H1 (cell line): ENCODE data around the gene PRSS16. TPM values are rescaled to one million over a fixed set of nuclear protein-coding genes. Genes with fewer than 3 reads are reported as not detected.

Experiments used
- CTCF ChIA-PET: fragments of 300-600 bp; sonication (Branson Sonifier 250); formaldehyde crosslinking; loops from one replicate; lab custom pipeline; 2021; ENCODE audit not compliant: partially characterized antibody; lab: Charles Lee
- POLR2A ChIA-PET: fragments of 300-600 bp; sonication (Branson Sonifier 250); formaldehyde crosslinking; loops from one replicate; lab custom pipeline; 2021; ENCODE audit warnings: inconsistent platforms; ENCODE audit not compliant: partially characterized antibody; lab: Charles Lee
- DNase-seq, 2 experiments: peaks; one replicate each; pipeline versions ENCODE4 v3.0.0 to v3.0.0-alpha.2; 2010 to 2022; ENCODE audit warnings: low spot score in 2 of 2, low read depth in 1 of 2, mixed read lengths in 1 of 2
- FAIRE-seq: peaks from 2 replicates; lab custom pipeline; 2011; peaks lifted over from hg19 to GRCh38; lab: Jason Lieb, UNC
- H2AFZ ChIP-seq: 2 replicates; pipeline ENCODE4 v1.8.1; 2012; ENCODE audit warnings: low read length, inconsistent platforms
- H2AK5ac ChIP-seq: 2 replicates; pipeline ENCODE4 v1.6.1; 2013; ENCODE audit warnings: low read depth, low read length
- H2BK120ac ChIP-seq: replicated peaks from 2 replicates; pipeline ENCODE3; 2013; ENCODE audit warnings: low read depth, low read length, inconsistent platforms
- H2BK12ac ChIP-seq: 2 replicates; pipeline ENCODE4 v1.6.1; 2013; ENCODE audit warnings: low read depth, low read length
- H2BK15ac ChIP-seq: 2 replicates; pipeline ENCODE4 v1.6.1; 2013; ENCODE audit warnings: low read length
- H2BK20ac ChIP-seq: 2 replicates; pipeline ENCODE4 v1.6.1; 2013; ENCODE audit warnings: low read length
- H2BK5ac ChIP-seq: 2 replicates; pipeline ENCODE4 v1.6.1; 2013; ENCODE audit warnings: low read depth, low read length
- H3K14ac ChIP-seq: 2 replicates; pipeline ENCODE4 v1.6.1; 2013; ENCODE audit warnings: inconsistent platforms; ENCODE audit not compliant: insufficient read length
- H3K18ac ChIP-seq: 2 replicates; pipeline ENCODE4 v1.6.1; 2013; ENCODE audit warnings: low read length; ENCODE audit errors: extremely low read depth
- H3K23ac ChIP-seq: 2 replicates; pipeline ENCODE4 v1.6.1; 2013; ENCODE audit warnings: inconsistent platforms; ENCODE audit not compliant: insufficient read length
- H3K23me2 ChIP-seq: 2 replicates; pipeline ENCODE4 v1.6.1; 2013; ENCODE audit warnings: low read depth, low read length
- H3K27ac ChIP-seq: 2 replicates; pipeline ENCODE4 v1.6.1; 2011; ENCODE audit warnings: low read depth, low read length, inconsistent platforms
- H3K27me3 ChIP-seq, 4 experiments: replicated peaks in 1 of 4; 1 replicate in 1 of 4; 2 replicates in 3 of 4; pipeline versions ENCODE4 v1.6.1 to v1.8.1; 2011 to 2013; ENCODE audit warnings: low read length in 3 of 4, mild to moderate bottlenecking in 3 of 4, inconsistent platforms in 2 of 4, mixed read lengths in 2 of 4, moderate library complexity in 1 of 4; ENCODE audit not compliant: control insufficient read depth in 3 of 4, insufficient read depth in 3 of 4; ENCODE audit errors: extremely low read depth in 1 of 4
- H3K36me3 ChIP-seq, 4 experiments: 2 replicates each; pipeline versions ENCODE4 v1.6.1 to v1.8.1; 2011 to 2013; ENCODE audit warnings: mild to moderate bottlenecking in 4 of 4, low read length in 3 of 4, moderate library complexity in 2 of 4, control low read depth in 1 of 4, inconsistent platforms in 1 of 4; ENCODE audit not compliant: insufficient read depth in 4 of 4, control insufficient read depth in 2 of 4
- H3K4ac ChIP-seq: replicated peaks from 2 replicates; pipeline ENCODE3; 2013; ENCODE audit warnings: low read length, low read depth, mixed read lengths, inconsistent platforms; ENCODE audit not compliant: insufficient read length
- H3K4me1 ChIP-seq, 4 experiments: replicated peaks in 1 of 4; 1 replicate in 1 of 4; 2 replicates in 3 of 4; pipeline versions ENCODE4 v1.6.1 to v1.8.1; 2011 to 2013; ENCODE audit warnings: low read length in 3 of 4, inconsistent platforms in 2 of 4, mixed read lengths in 1 of 4; ENCODE audit not compliant: insufficient read depth in 4 of 4, control insufficient read depth in 3 of 4
- H3K4me2 ChIP-seq, 2 experiments: 2 replicates each; pipeline versions ENCODE4 v1.6.1 to v1.8.1; 2011 to 2013; ENCODE audit warnings: low read depth in 2 of 2, low read length in 2 of 2, control low read depth in 1 of 2, inconsistent platforms in 1 of 2, mild to moderate bottlenecking in 1 of 2; ENCODE audit not compliant: insufficient read depth in 1 of 2
- H3K4me3 ChIP-seq, 4 experiments: fragments of 200-600, 300-600 bp in 1 of 4; sonication (generic), shearing (Covaris generic), sonication (Bioruptor Twin) in 1 of 4; 2 replicates each; pipeline versions ENCODE4 v1.5.1 to v1.8.1; 2011 to 2016; ENCODE audit warnings: low read length in 4 of 4, low read depth in 3 of 4, control low read depth in 2 of 4, inconsistent platforms in 2 of 4, mild to moderate bottlenecking in 2 of 4, mixed read lengths in 1 of 4, moderate library complexity in 1 of 4; ENCODE audit not compliant: insufficient read depth in 2 of 4; ENCODE audit errors: extremely low read depth in 1 of 4
- H3K56ac ChIP-seq: replicated peaks from 2 replicates; pipeline ENCODE3; 2013; ENCODE audit warnings: low read depth, mild to moderate bottlenecking, mixed read lengths, low read length, inconsistent platforms; ENCODE audit not compliant: insufficient read length
- H3K79me1 ChIP-seq: 2 replicates; pipeline ENCODE4 v1.6.1; 2013; ENCODE audit warnings: low read depth, low read length, control low read depth
- H3K79me2 ChIP-seq, 2 experiments: 2 replicates each; pipeline versions ENCODE4 v1.6.1 to v1.8.1; 2012 to 2013; ENCODE audit warnings: low read length in 2 of 2, mild to moderate bottlenecking in 2 of 2, inconsistent platforms in 1 of 2; ENCODE audit not compliant: insufficient read depth in 2 of 2, control insufficient read depth in 1 of 2
- H3K9ac ChIP-seq, 4 experiments: replicated peaks in 1 of 4; 1 replicate in 1 of 4; 2 replicates in 3 of 4; pipeline versions ENCODE4 v1.6.1 to v1.8.1; 2011 to 2013; ENCODE audit warnings: low read depth in 3 of 4, low read length in 3 of 4, control low read depth in 2 of 4, mild to moderate bottlenecking in 2 of 4, moderate library complexity in 2 of 4, inconsistent platforms in 1 of 4; ENCODE audit errors: extremely low read depth in 1 of 4
- H3K9me3 ChIP-seq, 2 experiments: 2 replicates each; pipeline versions ENCODE4 v1.6.1 to v1.8.1; 2012 to 2013; ENCODE audit warnings: mild to moderate bottlenecking in 2 of 2, moderate library complexity in 2 of 2, control low read depth in 1 of 2, inconsistent platforms in 1 of 2, low read depth in 1 of 2, low read length in 1 of 2, mixed read lengths in 1 of 2; ENCODE audit not compliant: insufficient read depth in 2 of 2
- H4K20me1 ChIP-seq, 2 experiments: replicated peaks in 1 of 2; 2 replicates each; pipeline versions ENCODE3 to v1.8.1; 2011 to 2013; ENCODE audit warnings: inconsistent platforms in 2 of 2, low read length in 2 of 2, mild to moderate bottlenecking in 1 of 2; ENCODE audit not compliant: insufficient read depth in 2 of 2, control insufficient read depth in 1 of 2
- H4K5ac ChIP-seq: 2 replicates; pipeline ENCODE4 v1.6.1; 2013; ENCODE audit warnings: low read length, low read depth, mixed read lengths, inconsistent platforms; ENCODE audit not compliant: insufficient read length
- H4K8ac ChIP-seq: 2 replicates; pipeline ENCODE4 v1.8.0; 2013; ENCODE audit warnings: mild to moderate bottlenecking, moderate library complexity, low read length, inconsistent platforms; ENCODE audit not compliant: insufficient read depth; ENCODE audit errors: extremely low read depth
- H4K91ac ChIP-seq: replicated peaks from 2 replicates; pipeline ENCODE3; 2013; ENCODE audit warnings: low read length, mixed read lengths, inconsistent platforms; ENCODE audit not compliant: insufficient read length
- CEBPB ChIP-seq: IDR thresholded peaks from 2 replicates; pipeline ENCODE4 v1.6.1; 2012; ENCODE audit warnings: low read depth, low read length
- EZH2 ChIP-seq: fragments of 200-600 bp; sonication (generic); IDR thresholded peaks from 2 replicates; pipeline ENCODE4 v1.7.1; 2012; ENCODE audit warnings: low read depth, mild to moderate bottlenecking, moderate library complexity, low read length, inconsistent platforms; ENCODE audit not compliant: severe bottlenecking
- KDM5A ChIP-seq: fragments of 200-600 bp; IDR thresholded peaks from 2 replicates; pipeline ENCODE4 v1.7.1; 2012; ENCODE audit warnings: mild to moderate bottlenecking, low read length, inconsistent platforms, mixed read lengths
- NANOG ChIP-seq: IDR thresholded peaks from 2 replicates; pipeline ENCODE4 v1.6.1; 2011; ENCODE audit warnings: low read length, low read depth, mild to moderate bottlenecking, inconsistent platforms; ENCODE audit not compliant: insufficient read depth, poor library complexity, severe bottlenecking
- NRF1 ChIP-seq: IDR thresholded peaks from 2 replicates; pipeline ENCODE4 v1.6.1; 2011; ENCODE audit warnings: mild to moderate bottlenecking, low read depth, low read length, improper control_type of control experiment
- POLR2AphosphoS5 ChIP-seq: IDR thresholded peaks from 2 replicates; pipeline ENCODE4 v1.6.1; 2011; ENCODE audit warnings: low read depth, low read length
- RAD21 ChIP-seq, 2 experiments: IDR thresholded peaks in 1 of 2; conservative IDR thresholded peaks in 1 of 2; 2 replicates each; pipeline ENCODE4 v1.6.1; 2011; ENCODE audit warnings: low read depth in 2 of 2, low read length in 2 of 2, improper control_type of control experiment in 1 of 2, inconsistent platforms in 1 of 2, mild to moderate bottlenecking in 1 of 2, moderate library complexity in 1 of 2
- SAP30 ChIP-seq: fragments of 300-600 bp; sonication (generic); IDR thresholded peaks from 2 replicates; pipeline ENCODE4 v1.7.1; 2012; ENCODE audit warnings: low read length, moderate library complexity, mild to moderate bottlenecking, inconsistent platforms; ENCODE audit not compliant: insufficient read depth, insufficient replicate concordance
- SIN3A ChIP-seq, 2 experiments: IDR thresholded peaks in 1 of 2; conservative IDR thresholded peaks in 1 of 2; 2 replicates each; pipeline ENCODE4 v1.6.1; 2011 to 2012; ENCODE audit warnings: low read length in 2 of 2, improper control_type of control experiment in 1 of 2, low read depth in 1 of 2, mild to moderate bottlenecking in 1 of 2
- SP4 ChIP-seq: IDR thresholded peaks from 2 replicates; pipeline ENCODE4 v1.6.1; 2012; ENCODE audit warnings: low read length, inconsistent platforms
- SRF ChIP-seq: IDR thresholded peaks from 2 replicates; pipeline ENCODE4 v1.6.1; 2011; ENCODE audit warnings: mild to moderate bottlenecking, low read depth, low read length, moderate library complexity
- TAF1 ChIP-seq: IDR thresholded peaks from 2 replicates; pipeline ENCODE4 v1.6.1; 2011; ENCODE audit warnings: mild to moderate bottlenecking, low read depth, low read length
- WGBS, 2 experiments: shearing (Covaris generic) in 1 of 2; methylation state at CpG; one replicate each; pipeline versions ENCODE4 v1.1.6 to v1.1.7; 2013 to 2015; ENCODE audit warnings: low lambda C conversion rate in 2 of 2, mixed read lengths in 2 of 2, inconsistent platforms in 1 of 2, low coverage in 1 of 2, missing lambda C conversion rate in 1 of 2; ENCODE audit not compliant: insufficient replicate concordance in 2 of 2, insufficient coverage in 1 of 2, insufficient read length in 1 of 2; ENCODE audit errors: extremely low coverage in 1 of 2, missing lambda C conversion rate in 1 of 2; 5-methylcytosine and 5-hydroxymethylcytosine counted together
- polyA plus RNA-seq, 7 experiments: library from polyadenylated mRNA; depleted of rRNA in 3 of 7; stranded (reverse) in 5 of 7; unstranded in 2 of 7; fragments of >200 nt in 5 of 7; fragments of 200-250 nt in 2 of 7; gene quantifications; 1 replicate in 5 of 7; 2 replicates in 1 of 7; 4 replicates in 1 of 7; pipeline versions ENCODE4 v1.2.1 to v1.2.3, GENCODE V29; 2011 to 2013; ENCODE audit warnings: missing spikeins in 2 of 7, mixed read lengths in 2 of 7
- total RNA-seq: library from RNA; stranded (reverse); fragmentation: NEBNext Ultra II Directional; extraction: Animal tissue kit (Norgen Biotek cat#: 25700); gene quantifications from 2 replicates; pipeline ENCODE4 v1.2.1, GENCODE V29; 2021

The PRSS16 gene
- total and polyA plus RNA-seq, 2 of the 8 experiments (the other 6 are each of a cell fraction or from before 2014, with no cell fraction given) = 20.2 to 38.9 TPM

DNA sequence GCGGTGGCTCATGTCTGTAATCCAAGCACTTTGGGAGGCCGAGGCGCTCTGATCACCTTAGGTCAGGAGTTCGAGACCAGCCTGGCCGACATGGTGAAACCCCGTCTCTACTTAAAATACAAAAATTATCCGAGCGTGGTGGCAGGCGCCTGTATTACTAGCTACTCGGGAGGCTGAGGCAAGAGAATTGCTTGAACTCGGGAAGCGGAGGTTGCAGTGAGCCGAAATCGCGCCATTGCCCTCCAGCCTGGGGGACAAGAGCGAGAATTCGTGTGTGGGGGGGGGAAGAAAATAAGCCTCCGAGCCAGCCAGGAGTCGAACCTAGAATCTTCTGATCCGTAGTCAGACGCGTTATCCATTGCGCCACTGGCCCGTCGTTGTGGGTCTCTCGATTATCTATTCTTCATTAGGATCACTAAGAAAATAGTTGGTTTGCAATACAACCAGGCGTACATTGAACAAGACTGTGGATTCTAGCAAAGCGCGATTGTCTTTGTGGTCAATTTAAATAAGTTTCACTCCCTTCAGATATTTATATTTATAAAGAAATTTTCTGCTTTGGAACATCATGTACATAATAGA lies 33.9 kb upstream of the PRSS16 start:
- Histone ChIP-seq H4K20me1 (no peaks in the 10 kb centered on the region), H3K9me3 (no peaks in the 10 kb centered on the region), H3K9ac (no peak overlapping the region), H2BK120ac (no peak overlapping the region), H3K23me2 (no peaks in the 10 kb centered on the region), H3K56ac (no peak overlapping the region), H3K36me3 (no peaks in the 10 kb centered on the region), H3K4ac (no peak overlapping the region), H4K8ac (no peak overlapping the region), H3K27ac (no peak overlapping the region), H3K27me3 (no peaks in the 10 kb centered on the region), H2BK12ac (no peak overlapping the region), H3K23ac (no peak overlapping the region), H2BK20ac (no peak overlapping the region), H2BK15ac (no peak overlapping the region), H2AFZ (no peak overlapping the region), H4K91ac (no peak overlapping the region), H3K14ac (no peak overlapping the region), H3K4me1 (peaks cover 0 to 4% (median 0%) of the 10 kb centered on the region in 4 experiments; a peak in 2 of 7 replicates), H3K4me3 (peak overlapping the region; percentile 60 to 81 (median 73)), H2AK5ac (no peak overlapping the region), H2BK5ac (no peak overlapping the region), H3K79me2 (no peaks in the 10 kb centered on the region), H4K5ac (no peak overlapping the region), H3K79me1 (no peaks in the 10 kb centered on the region), H3K18ac (no peak overlapping the region), H3K4me2 (peak overlapping the region; percentile 2 to 51; a peak in 3 of 4 replicates)
- CTCF ChIA-PET = interaction anchor here (1.4 to 1.5 kb wide), 2 partner anchors 21 to 53 kb away, joined by 4 to 5 read pairs; no protein-coding TSS in a partner anchor
- POLR2A ChIA-PET = no interaction called here
- DNase-seq = peak in 1 of 2 experiments; percentile 82
- no peak for FAIRE-seq
- 17% methylated on average over 24 of the region's 29 CpGs; no CpG with 5 or more reads in 1 of the 2 experiments for WGBS, 2 experiments
- no peak for TF ChIP-seq TAF1
- TF ChIP-seq NANOG = no peak
- TF ChIP-seq EZH2 = no peak
- TF ChIP-seq SIN3A (conservative IDR thresholded peaks at IDR 0.05 in 1 of 2, IDR thresholded peaks at IDR 0.05 in 1 of 2; ENCODE audit: low read depth in 1 of 2, low read length in 2 of 2) = 0 out of 4 replicates have a peak, but pooled peaks of 1 of the 2 experiments have one; percentile 54
- TF ChIP-seq POLR2AphosphoS5 = no peak
- no peak for TF ChIP-seq RAD21 (IDR thresholded peaks at IDR 0.05 in 1 of 2, conservative IDR thresholded peaks at IDR 0.05 in 1 of 2; ENCODE audit: low read depth in 2 of 2, low read length in 2 of 2)
- no peak for TF ChIP-seq KDM5A
- peak; percentile 3; the same call in 1 of the 2 replicates for TF ChIP-seq NRF1
- TF ChIP-seq SRF = no peak
- 0 out of 2 replicates have a peak, but pooled peaks have one; percentile 21 for TF ChIP-seq SP4
- no peak for TF ChIP-seq SAP30
- peak; percentile 72; the same call in 1 of the 2 replicates for TF ChIP-seq CEBPB
